HCT116 (cell line): Measurements from ENCODE around the gene TSPAN7. TPM values are rescaled to one million over a fixed set of nuclear protein-coding genes. Genes with fewer than 3 reads are reported as not detected.

Experiments used
- ATAC-seq: fragments of 200-7000 bp; cut with Tn5 transposase; 2 replicates; pipeline ENCODE4 v1.9.1; 2020; ENCODE audit warnings: mild to moderate bottlenecking, moderate library complexity
- BruUV-seq: library from RNA; stranded (reverse); fragments of 400-500 nt; replicated peaks from 2 replicates; lab custom pipeline; 2021; lab: Mats Ljungman, UMichigan
- CTCF ChIA-PET: fragments of 300-600 bp; sonication (Branson Sonifier 250); formaldehyde crosslinking; loops from one replicate; lab custom pipeline; 2021; ENCODE audit warnings: antibody characterized with exemption; lab: Charles Lee
- POLR2A ChIA-PET: fragments of 300-600, 350-600 bp; sonication (Branson Sonifier 250); formaldehyde crosslinking; loops from one replicate; lab custom pipeline; 2021; ENCODE audit warnings: antibody characterized with exemption; lab: Charles Lee
- RAD21 ChIA-PET, 2 experiments: fragments of 300-600 bp; sonication (Branson Sonifier 250); formaldehyde crosslinking; loops; one replicate each; lab custom pipeline; 2023; ENCODE audit warnings: low total read pairs in 2 of 2; ENCODE audit not compliant: uncharacterized antibody in 2 of 2, unreplicated experiment in 2 of 2, low non-redundant PET in 1 of 2; lab: Charles Lee
- DNase-seq: peaks from one replicate; pipeline ENCODE4 v3.0.0-alpha.2; 2010; ENCODE audit warnings: low read depth, low spot score
- H2AFZ ChIP-seq: fragments of 200-600 bp; shearing (Covaris generic), sonication (generic); 2 replicates; pipeline ENCODE4 v1.6.1; 2017; ENCODE audit warnings: low read depth, mixed run types, mixed read lengths, antibody characterized with exemption, low read length; ENCODE audit not compliant: poor library complexity, severe bottlenecking
- H3K27ac ChIP-seq: 2 replicates; pipeline ENCODE4 v1.5.1; 2012; ENCODE audit warnings: low read depth, low read length
- H3K27me3 ChIP-seq: fragments of 200-600 bp; sonication (generic); 2 replicates; pipeline ENCODE4 v1.6.1; 2016; ENCODE audit warnings: mixed run types, low read length, mixed read lengths; ENCODE audit not compliant: insufficient read depth
- H3K36me3 ChIP-seq, 2 experiments: fragments of 200-500 bp in 1 of 2; fragments of 200-600 bp in 1 of 2; sonication (Bioruptor generic) in 1 of 2; sonication (generic) in 1 of 2; 2 replicates each; pipeline versions ENCODE4 v1.5.1 to v1.6.1; 2014 to 2016; ENCODE audit warnings: low read length in 2 of 2, inconsistent platforms in 1 of 2, mixed read lengths in 1 of 2, mixed run types in 1 of 2; ENCODE audit not compliant: insufficient read depth in 2 of 2, control insufficient read depth in 1 of 2
- H3K4me1 ChIP-seq, 2 experiments: fragments of 200-600 bp in 1 of 2; sonication (generic) in 1 of 2; 2 replicates each; pipeline versions ENCODE4 v1.5.1 to v1.6.1; 2012 to 2017; ENCODE audit warnings: low read length in 2 of 2, inconsistent platforms in 1 of 2, mild to moderate bottlenecking in 1 of 2, mixed read lengths in 1 of 2, mixed run types in 1 of 2, moderate library complexity in 1 of 2; ENCODE audit not compliant: insufficient read depth in 2 of 2, control insufficient read depth in 1 of 2
- H3K4me2 ChIP-seq: fragments of 200-600 bp; sonication (generic); 2 replicates; pipeline ENCODE4 v1.6.1; 2017; ENCODE audit warnings: mixed run types, low read length, mixed read lengths
- H3K4me3 ChIP-seq, 2 experiments: fragments of 200-600 bp in 1 of 2; sonication (generic) in 1 of 2; replicated peaks in 1 of 2; 2 replicates each; pipeline ENCODE4 v1.5.1; 2011 to 2016; ENCODE audit warnings: low read length in 2 of 2, control low read depth in 1 of 2, low read depth in 1 of 2, mild to moderate bottlenecking in 1 of 2, mixed read lengths in 1 of 2, mixed run types in 1 of 2
- H3K79me2 ChIP-seq: fragments of 200-600 bp; sonication (generic); 2 replicates; pipeline ENCODE4 v1.6.1; 2017; ENCODE audit warnings: mild to moderate bottlenecking, mixed run types, low read length, moderate library complexity, mixed read lengths; ENCODE audit not compliant: insufficient read depth
- H3K9ac ChIP-seq: fragments of 200-600 bp; sonication (generic); 2 replicates; pipeline ENCODE4 v1.6.1; 2016; ENCODE audit warnings: low read length, mixed read lengths
- H3K9me2 ChIP-seq: fragments of 200-600 bp; sonication (generic), shearing (Covaris generic); 2 replicates; pipeline ENCODE4 v1.6.1; 2017; ENCODE audit warnings: mixed run types, mild to moderate bottlenecking, moderate library complexity; ENCODE audit not compliant: insufficient read depth
- H3K9me3 ChIP-seq, 2 experiments: fragments of 200-500 bp in 1 of 2; fragments of 200-600 bp in 1 of 2; sonication (Bioruptor generic) in 1 of 2; sonication (generic) in 1 of 2; 2 replicates each; pipeline ENCODE4 v1.6.1; 2014 to 2017; ENCODE audit warnings: low read length in 2 of 2, mixed read lengths in 2 of 2, inconsistent platforms in 1 of 2, low read depth in 1 of 2, mild to moderate bottlenecking in 1 of 2, mixed run types in 1 of 2, moderate library complexity in 1 of 2; ENCODE audit not compliant: control insufficient read depth in 1 of 2, insufficient read depth in 1 of 2
- H4K20me1 ChIP-seq: fragments of 200-600 bp; sonication (generic), shearing (Covaris generic); 2 replicates; pipeline ENCODE4 v1.6.1; 2017; ENCODE audit warnings: mixed run types, mild to moderate bottlenecking, moderate library complexity; ENCODE audit not compliant: insufficient read depth
- ATF3 ChIP-seq: IDR thresholded peaks from 2 replicates; pipeline ENCODE4 v1.6.1; 2012
- CEBPB ChIP-seq: IDR thresholded peaks from 2 replicates; pipeline ENCODE4 v1.6.1; 2012; ENCODE audit warnings: low read depth
- EGR1 ChIP-seq: IDR thresholded peaks from 2 replicates; pipeline ENCODE4 v1.6.1; 2012; ENCODE audit warnings: low read depth
- ELF1 ChIP-seq: IDR thresholded peaks from 2 replicates; pipeline ENCODE4 v1.6.1; 2012; ENCODE audit warnings: low read depth, borderline replicate concordance
- EZH2 ChIP-seq: fragments of 200-600 bp; sonication (generic); IDR thresholded peaks from 2 replicates; pipeline ENCODE4 v1.6.1; 2017; ENCODE audit warnings: antibody characterized with exemption, mixed run types
- EZH2phosphoT487 ChIP-seq: fragments of 200-600 bp; IDR thresholded peaks from 2 replicates; pipeline ENCODE4 v1.6.1; 2018; ENCODE audit warnings: antibody characterized with exemption, borderline replicate concordance
- POLR2A ChIP-seq: IDR thresholded peaks from 2 replicates; pipeline ENCODE4 v1.7.0; 2011; ENCODE audit warnings: borderline replicate concordance; ENCODE audit not compliant: insufficient read depth, insufficient read length; ENCODE audit errors: extremely low read depth
- POLR2AphosphoS5 ChIP-seq: IDR thresholded peaks from 2 replicates; pipeline ENCODE4 v1.6.1; 2011; ENCODE audit warnings: mild to moderate bottlenecking, low read depth, low read length, moderate library complexity
- RAD21 ChIP-seq: IDR thresholded peaks from 2 replicates; pipeline ENCODE4 v1.6.1; 2012; ENCODE audit warnings: low read depth, mild to moderate bottlenecking
- SIN3A ChIP-seq: IDR thresholded peaks from 2 replicates; pipeline ENCODE4 v1.6.1; 2012; ENCODE audit warnings: low read depth
- SP1 ChIP-seq: IDR thresholded peaks from 2 replicates; pipeline ENCODE4 v1.6.1; 2012; ENCODE audit warnings: low read depth
- SRF ChIP-seq: IDR thresholded peaks from 2 replicates; pipeline ENCODE4 v1.6.1; 2012; ENCODE audit warnings: low read depth
- YY1 ChIP-seq: IDR thresholded peaks from 2 replicates; pipeline ENCODE4 v1.6.1; 2011; ENCODE audit warnings: low read length, low read depth, moderate library complexity, mild to moderate bottlenecking; ENCODE audit not compliant: insufficient replicate concordance; ENCODE audit errors: extremely low read depth
- ZFX ChIP-seq: fragments of 450-650 bp; IDR thresholded peaks from 2 replicates; pipeline ENCODE4 v1.6.1; 2017
- ZNF274 ChIP-seq: fragments of 200-500 bp; sonication (Bioruptor generic); IDR thresholded peaks from 2 replicates; pipeline ENCODE4 v1.6.1; 2014; ENCODE audit warnings: mild to moderate bottlenecking, low read depth, low read length, inconsistent platforms
- intact Hi-C: fragments of 100-400 bp; cut with micrococcal nuclease; formaldehyde crosslinking; loops from 2 replicates; pipeline ENCODE4 v1.10.0; 2022
- total RNA-seq: library from RNA; stranded (reverse); gene quantifications from one replicate; pipeline ENCODE4 v1.2.1, GENCODE V29; 2021; ENCODE audit not compliant: unreplicated experiment
- TF ChIP-seq, protein P1 (sequence below): IDR thresholded peaks from 2 replicates; pipeline ENCODE4 v1.6.1; 2011; ENCODE audit warnings: mild to moderate bottlenecking, low read length, moderate library complexity; ENCODE audit not compliant: insufficient replicate concordance; ENCODE audit errors: extremely low read depth
- TF ChIP-seq, protein P2 (sequence below), 3 experiments: fragments of 200-600 bp in 1 of 3; sonication (generic) in 1 of 3; IDR thresholded peaks in 2 of 3; conservative IDR thresholded peaks in 1 of 3; 2 replicates each; pipeline ENCODE4 v1.5.1; 2012 to 2017; ENCODE audit warnings: low read depth in 2 of 3, low read length in 2 of 3, antibody characterized with exemption in 1 of 3, borderline replicate concordance in 1 of 3, control low read depth in 1 of 3, mild to moderate bottlenecking in 1 of 3, mixed read lengths in 1 of 3, mixed run types in 1 of 3, moderate library complexity in 1 of 3; ENCODE audit not compliant: insufficient read depth in 1 of 3
- TF ChIP-seq, protein P3 (sequence below): IDR thresholded peaks from 2 replicates; pipeline ENCODE4 v1.6.1; 2012

TSPAN7 gene
- total RNA-seq, 1 experiment from 2014 or later: 2.9 TPM

DNA sequence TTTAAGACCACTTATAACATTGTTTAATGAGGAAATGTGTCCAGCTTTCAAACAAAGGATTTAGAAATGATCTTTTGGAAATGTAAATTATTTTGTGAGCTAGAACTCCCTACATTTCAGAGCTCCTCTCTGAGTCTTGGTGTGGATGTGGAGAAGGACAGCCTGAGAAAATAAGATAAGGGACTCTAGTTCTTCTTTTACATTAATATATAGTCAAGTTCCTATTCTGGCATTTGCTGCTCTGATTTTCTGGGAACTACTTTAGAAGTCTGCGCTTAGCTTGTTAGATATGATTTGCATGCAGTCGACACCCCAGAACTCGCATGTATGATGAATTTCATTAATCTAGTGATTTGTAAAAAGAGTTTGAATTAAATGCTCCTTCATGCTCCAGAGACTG lies 45.5 kb downstream of the TSPAN7 start:
- no peaks in the 10 kb centered on the region for H3K9me3 ChIP-seq
- no peak overlapping the region for H3K4me3 ChIP-seq
- ChIA-PET CTCF (no interaction called here), RAD21 (no interaction called here), POLR2A (no interaction called here)
- no peaks in the 10 kb centered on the region for H4K20me1 ChIP-seq
- no TSS peak for BruUV-seq
- no peak overlapping the region for H3K27ac ChIP-seq
- no peak for DNase-seq
- no peaks in the 10 kb centered on the region for H3K36me3 ChIP-seq
- no peaks in the 10 kb centered on the region for H3K27me3 ChIP-seq
- H3K4me2 ChIP-seq: no peak overlapping the region
- intact Hi-C loops: no loop called here
- H2AFZ ChIP-seq: no peak overlapping the region
- no peaks in the 10 kb centered on the region for H3K79me2 ChIP-seq
- H3K9ac ChIP-seq: no peak overlapping the region
- no peaks in the 10 kb centered on the region for H3K4me1 ChIP-seq
- no peaks in the 10 kb centered on the region for H3K9me2 ChIP-seq
- TF ChIP-seq ATF3: no peak
- no peak for TF ChIP-seq ZFX
- no peak for TF ChIP-seq EGR1
- no peak for TF ChIP-seq EZH2
- no peak for TF ChIP-seq RAD21
- TF ChIP-seq EZH2phosphoT487: no peak
- ATAC-seq: no peak

DNA sequence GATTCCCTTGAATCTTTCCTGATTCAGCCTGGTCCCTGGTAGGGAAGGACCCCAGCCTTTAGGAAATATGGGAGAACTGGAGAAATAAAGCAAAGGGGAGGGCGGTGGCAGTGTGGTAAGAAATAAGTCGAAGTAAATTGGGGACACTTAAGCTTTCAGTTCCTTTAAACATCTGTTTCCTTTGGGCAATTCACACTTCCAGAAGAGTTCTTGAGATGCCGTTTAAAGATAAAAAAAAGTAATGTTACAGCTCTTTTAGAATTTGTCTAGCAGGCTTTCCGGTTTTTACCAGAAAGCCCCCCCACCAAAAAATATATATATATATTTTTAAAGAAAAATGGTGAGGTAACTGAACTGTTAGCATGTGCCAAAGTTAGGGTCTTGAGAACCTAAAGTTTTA lies 46.6 kb downstream of the TSPAN7 start:
- Histone ChIP-seq H3K79me2 (no peaks in the 10 kb centered on the region), H2AFZ (no peak overlapping the region), H3K9ac (no peak overlapping the region), H3K27me3 (no peaks in the 10 kb centered on the region), H3K4me1 (no peaks in the 10 kb centered on the region), H3K4me3 (no peak overlapping the region), H3K9me2 (no peaks in the 10 kb centered on the region), H3K4me2 (no peak overlapping the region), H3K27ac (no peak overlapping the region), H3K9me3 (no peaks in the 10 kb centered on the region), H3K36me3 (no peaks in the 10 kb centered on the region), H4K20me1 (no peaks in the 10 kb centered on the region)
- no peak for ATAC-seq
- ChIA-PET RAD21 (no interaction called here), POLR2A (no interaction called here), CTCF (no interaction called here)
- no TSS peak for BruUV-seq
- no peak for DNase-seq
- intact Hi-C loops: no loop called here
- TF ChIP-seq POLR2A: no peak
- TF ChIP-seq SIN3A: no peak
- TF ChIP-seq SRF: no peak
- no peak for TF ChIP-seq POLR2AphosphoS5
- no peak for TF ChIP-seq YY1
- TF ChIP-seq ZFX: no peak
- no peak for TF ChIP-seq ZNF274
- TF ChIP-seq, protein P1, sequence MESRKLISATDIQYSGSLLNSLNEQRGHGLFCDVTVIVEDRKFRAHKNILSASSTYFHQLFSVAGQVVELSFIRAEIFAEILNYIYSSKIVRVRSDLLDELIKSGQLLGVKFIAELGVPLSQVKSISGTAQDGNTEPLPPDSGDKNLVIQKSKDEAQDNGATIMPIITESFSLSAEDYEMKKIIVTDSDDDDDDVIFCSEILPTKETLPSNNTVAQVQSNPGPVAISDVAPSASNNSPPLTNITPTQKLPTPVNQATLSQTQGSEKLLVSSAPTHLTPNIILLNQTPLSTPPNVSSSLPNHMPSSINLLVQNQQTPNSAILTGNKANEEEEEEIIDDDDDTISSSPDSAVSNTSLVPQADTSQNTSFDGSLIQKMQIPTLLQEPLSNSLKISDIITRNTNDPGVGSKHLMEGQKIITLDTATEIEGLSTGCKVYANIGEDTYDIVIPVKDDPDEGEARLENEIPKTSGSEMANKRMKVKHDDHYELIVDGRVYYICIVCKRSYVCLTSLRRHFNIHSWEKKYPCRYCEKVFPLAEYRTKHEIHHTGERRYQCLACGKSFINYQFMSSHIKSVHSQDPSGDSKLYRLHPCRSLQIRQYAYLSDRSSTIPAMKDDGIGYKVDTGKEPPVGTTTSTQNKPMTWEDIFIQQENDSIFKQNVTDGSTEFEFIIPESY: no peak
- TF ChIP-seq, protein P2, sequence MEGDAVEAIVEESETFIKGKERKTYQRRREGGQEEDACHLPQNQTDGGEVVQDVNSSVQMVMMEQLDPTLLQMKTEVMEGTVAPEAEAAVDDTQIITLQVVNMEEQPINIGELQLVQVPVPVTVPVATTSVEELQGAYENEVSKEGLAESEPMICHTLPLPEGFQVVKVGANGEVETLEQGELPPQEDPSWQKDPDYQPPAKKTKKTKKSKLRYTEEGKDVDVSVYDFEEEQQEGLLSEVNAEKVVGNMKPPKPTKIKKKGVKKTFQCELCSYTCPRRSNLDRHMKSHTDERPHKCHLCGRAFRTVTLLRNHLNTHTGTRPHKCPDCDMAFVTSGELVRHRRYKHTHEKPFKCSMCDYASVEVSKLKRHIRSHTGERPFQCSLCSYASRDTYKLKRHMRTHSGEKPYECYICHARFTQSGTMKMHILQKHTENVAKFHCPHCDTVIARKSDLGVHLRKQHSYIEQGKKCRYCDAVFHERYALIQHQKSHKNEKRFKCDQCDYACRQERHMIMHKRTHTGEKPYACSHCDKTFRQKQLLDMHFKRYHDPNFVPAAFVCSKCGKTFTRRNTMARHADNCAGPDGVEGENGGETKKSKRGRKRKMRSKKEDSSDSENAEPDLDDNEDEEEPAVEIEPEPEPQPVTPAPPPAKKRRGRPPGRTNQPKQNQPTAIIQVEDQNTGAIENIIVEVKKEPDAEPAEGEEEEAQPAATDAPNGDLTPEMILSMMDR (IDR thresholded peaks at IDR 0.05 in 2 of 3, conservative IDR thresholded peaks at IDR 0.05 in 1 of 3; ENCODE audit: borderline replicate concordance in 1 of 3, insufficient read depth in 1 of 3, low read depth in 2 of 3, low read length in 2 of 3): no peak
- no peak for TF ChIP-seq ELF1
- TF ChIP-seq SP1: no peak
- TF ChIP-seq, protein P3, sequence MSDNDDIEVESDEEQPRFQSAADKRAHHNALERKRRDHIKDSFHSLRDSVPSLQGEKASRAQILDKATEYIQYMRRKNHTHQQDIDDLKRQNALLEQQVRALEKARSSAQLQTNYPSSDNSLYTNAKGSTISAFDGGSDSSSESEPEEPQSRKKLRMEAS: no peak
- no peak for TF ChIP-seq EZH2
- no peak for TF ChIP-seq CEBPB
